ENCODE results near the gene BIRC6. TPM values are rescaled to one million over a fixed set of nuclear protein-coding genes. Genes with fewer than 3 reads are reported as not detected.

Gene BIRC6
- total and polyA plus RNA-seq, 5 donors from 2014 or later = 18.9 to 176 (median 27.2) TPM

DNA sequence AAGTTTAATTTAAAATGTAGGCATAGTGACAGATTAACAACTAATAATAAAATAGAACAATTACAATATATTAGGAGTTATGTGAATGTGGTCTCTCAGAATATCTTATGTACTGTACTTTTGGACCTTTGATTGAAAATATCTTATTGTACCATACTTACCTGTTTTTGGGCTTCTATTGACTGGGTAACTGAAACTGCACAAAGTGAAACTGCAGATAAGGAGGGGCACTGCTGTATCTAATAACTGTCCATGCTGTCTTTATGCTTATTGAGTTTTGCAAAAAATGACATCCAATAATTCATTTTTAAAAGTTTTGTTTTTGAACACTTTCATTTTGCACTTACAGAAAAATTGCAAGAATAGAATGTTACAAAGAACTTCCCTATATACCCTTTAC, 19.9 kb downstream of the BIRC6 start:
- H3K9me3 ChIP-seq (ENCODE audit: control insufficient read depth in 2 of 2, low read length in 2 of 2) = no peaks in the 10 kb centered on the region
- peak overlapping the region; percentile 43 for H3K4me3 ChIP-seq (ENCODE audit: low read depth, low read length)
- Mint-ChIP-seq H3K27ac (peak overlapping the region in 1 of 3 donors; percentile 1), H3K9me3 (no peaks in the 10 kb centered on the region), H3K4me1 (peaks cover 47 to 71% (median 52%) of the 10 kb centered on the region in 4 donors), H3K36me3 (peaks cover 25% of the 10 kb centered on the region), H3K27me3 (no peaks in the 10 kb centered on the region), H3K4me3 (peak overlapping the region in 1 of 4 donors; percentile 16)
- H3K36me3 ChIP-seq (ENCODE audit: control insufficient read depth, insufficient read depth, low read length) = peaks cover 21% of the 10 kb centered on the region
- no peak overlapping the region for H3K27ac ChIP-seq (ENCODE audit: insufficient read depth, low read length, poor library complexity, severe bottlenecking)
- H3K4me1 ChIP-seq (ENCODE audit: control insufficient read depth, insufficient read depth, low read length, poor library complexity, severe bottlenecking) = peaks cover 19% of the 10 kb centered on the region
- DNase-seq = peak in 1 of 3 donors; percentile 7
- H3K27me3 ChIP-seq (ENCODE audit: control insufficient read depth, insufficient read depth, low read length) = no peaks in the 10 kb centered on the region
- ATAC-seq (ENCODE audit: low read depth in 2 of 2) = no peak

DNA sequence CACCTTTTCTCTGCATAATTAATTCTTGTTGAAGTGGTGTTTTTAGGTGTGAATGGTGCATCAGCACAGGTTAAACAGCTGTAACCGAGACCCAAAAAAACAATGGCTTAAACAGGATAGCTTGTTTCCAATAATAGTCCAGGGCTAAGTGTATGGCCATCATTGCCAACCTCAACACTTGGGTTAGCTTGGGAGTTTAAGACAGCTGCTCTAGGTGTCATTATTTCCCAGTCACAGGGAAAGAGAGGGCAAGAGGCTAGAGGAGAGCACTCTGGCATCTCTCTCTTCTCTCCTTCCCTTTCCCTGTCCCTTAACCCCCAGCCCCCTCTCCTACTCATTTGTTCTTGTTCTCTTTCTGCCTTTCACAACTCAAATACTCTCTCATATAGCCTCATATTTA, 21.1 kb downstream of the BIRC6 start:
- Histone ChIP-seq H3K27ac (ENCODE audit: insufficient read depth, low read length, poor library complexity, severe bottlenecking) (no peak overlapping the region), H3K4me1 (ENCODE audit: control insufficient read depth, insufficient read depth, low read length, poor library complexity, severe bottlenecking) (peaks cover 19% of the 10 kb centered on the region), H3K9me3 (ENCODE audit: control insufficient read depth in 2 of 2, low read length in 2 of 2) (no peaks in the 10 kb centered on the region), H3K27me3 (ENCODE audit: control insufficient read depth, insufficient read depth, low read length) (no peaks in the 10 kb centered on the region), H3K36me3 (ENCODE audit: control insufficient read depth, insufficient read depth, low read length) (peaks cover 30% of the 10 kb centered on the region), H3K4me3 (ENCODE audit: low read depth, low read length) (no peak overlapping the region)
- no peak for DNase-seq
- Mint-ChIP-seq H3K36me3 (peaks cover 24% of the 10 kb centered on the region), H3K4me3 (no peak overlapping the region), H3K27me3 (no peaks in the 10 kb centered on the region), H3K9me3 (no peaks in the 10 kb centered on the region), H3K27ac (peak overlapping the region in 2 of 3 donors; percentile 41 to 49), H3K4me1 (peaks cover 44 to 67% (median 52%) of the 10 kb centered on the region in 4 donors)
- ATAC-seq (ENCODE audit: low read depth in 2 of 2) = no peak

DNA sequence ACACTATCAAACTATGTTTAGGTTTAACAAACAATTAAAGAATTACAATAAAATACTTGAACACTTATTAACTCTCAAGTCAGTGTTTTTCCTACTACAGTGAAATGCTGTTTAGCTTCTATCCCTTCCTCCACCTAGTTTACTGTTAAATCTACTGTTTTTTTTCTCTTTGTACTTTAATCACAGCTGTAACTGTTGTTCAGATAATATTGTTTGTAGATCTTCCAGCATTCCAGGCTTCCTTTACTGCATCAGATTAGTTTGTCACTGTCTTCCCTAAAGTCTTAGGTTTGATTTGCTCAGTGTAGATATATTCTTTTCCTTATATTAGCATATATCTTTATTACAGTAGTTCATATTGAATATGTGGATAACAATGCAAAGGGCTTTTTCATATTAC, 22.5 kb downstream of the BIRC6 start:
- H3K4me3 ChIP-seq (ENCODE audit: low read depth, low read length) = no peak overlapping the region
- H3K4me1 ChIP-seq (ENCODE audit: control insufficient read depth, insufficient read depth, low read length, poor library complexity, severe bottlenecking) = peaks cover 19% of the 10 kb centered on the region
- Mint-ChIP-seq H3K4me3 (no peak overlapping the region), H3K27me3 (no peaks in the 10 kb centered on the region), H3K4me1 (peaks cover 37 to 60% (median 47%) of the 10 kb centered on the region in 4 donors), H3K36me3 (peaks cover 15% of the 10 kb centered on the region), H3K27ac (peak overlapping the region; percentile 11 to 59 (median 40)), H3K9me3 (no peaks in the 10 kb centered on the region)
- no peaks in the 10 kb centered on the region for H3K27me3 ChIP-seq (ENCODE audit: control insufficient read depth, insufficient read depth, low read length)
- DNase-seq (no peak), ATAC-seq (ENCODE audit: low read depth in 2 of 2) (no peak)
- H3K9me3 ChIP-seq (ENCODE audit: control insufficient read depth in 2 of 2, low read length in 2 of 2) = no peaks in the 10 kb centered on the region
- H3K36me3 ChIP-seq (ENCODE audit: control insufficient read depth, insufficient read depth, low read length) = peaks cover 34% of the 10 kb centered on the region
- H3K27ac ChIP-seq (ENCODE audit: insufficient read depth, low read length, poor library complexity, severe bottlenecking) = no peak overlapping the region

- ATAC-seq (ENCODE audit: low read depth in 2 of 2) (no peak), DNase-seq (no peak)
- no peaks in the 10 kb centered on the region for H3K4me1 ChIP-seq (ENCODE audit: control insufficient read depth, insufficient read depth, low read length, poor library complexity, severe bottlenecking)
- Mint-ChIP-seq H3K4me3 (no peak overlapping the region), H3K27ac (no peak overlapping the region), H3K4me1 (peaks cover 14 to 38% (median 31%) of the 10 kb centered on the region in 4 donors), H3K27me3 (no peaks in the 10 kb centered on the region), H3K9me3 (no peaks in the 10 kb centered on the region), H3K36me3 (peaks cover 35% of the 10 kb centered on the region)
- peaks cover 74% of the 10 kb centered on the region for H3K36me3 ChIP-seq (ENCODE audit: control insufficient read depth, insufficient read depth, low read length)
- H3K4me3 ChIP-seq (ENCODE audit: low read depth, low read length) = no peak overlapping the region
- H3K9me3 ChIP-seq (ENCODE audit: control insufficient read depth in 2 of 2, low read length in 2 of 2) = no peaks in the 10 kb centered on the region
- H3K27ac ChIP-seq (ENCODE audit: insufficient read depth, low read length, poor library complexity, severe bottlenecking) = no peak overlapping the region
- no peaks in the 10 kb centered on the region for H3K27me3 ChIP-seq (ENCODE audit: control insufficient read depth, insufficient read depth, low read length)
These were observed 27.0 kb downstream of the BIRC6 start for GRCh38 chr2:32383858-32384257.

GRCh38 chr2:32384529-32384928, 27.7 kb downstream of the BIRC6 start:
- peak overlapping the region in 2 of 3 donors; percentile 1 to 16 for H3K27ac Mint-ChIP-seq
- peaks cover 79% of the 10 kb centered on the region for H3K36me3 ChIP-seq (ENCODE audit: control insufficient read depth, insufficient read depth, low read length)
- H3K27me3 ChIP-seq (ENCODE audit: control insufficient read depth, insufficient read depth, low read length) = no peaks in the 10 kb centered on the region
- DNase-seq (no peak), ATAC-seq (ENCODE audit: low read depth in 2 of 2) (no peak)
- H3K4me3 ChIP-seq (ENCODE audit: low read depth, low read length) = no peak overlapping the region
- no peaks in the 10 kb centered on the region for H3K4me1 ChIP-seq (ENCODE audit: control insufficient read depth, insufficient read depth, low read length, poor library complexity, severe bottlenecking)
- H3K9me3 ChIP-seq (ENCODE audit: control insufficient read depth in 2 of 2, low read length in 2 of 2) = no peaks in the 10 kb centered on the region
- H3K27ac ChIP-seq (ENCODE audit: insufficient read depth, low read length, poor library complexity, severe bottlenecking) = no peak overlapping the region
- H3K4me3 Mint-ChIP-seq = no peak overlapping the region
- H3K9me3 Mint-ChIP-seq = no peaks in the 10 kb centered on the region
- H3K36me3 Mint-ChIP-seq = peaks cover 35% of the 10 kb centered on the region
- H3K4me1 Mint-ChIP-seq = peaks cover 10 to 31% (median 26%) of the 10 kb centered on the region in 4 donors
- no peaks in the 10 kb centered on the region for H3K27me3 Mint-ChIP-seq

DNA sequence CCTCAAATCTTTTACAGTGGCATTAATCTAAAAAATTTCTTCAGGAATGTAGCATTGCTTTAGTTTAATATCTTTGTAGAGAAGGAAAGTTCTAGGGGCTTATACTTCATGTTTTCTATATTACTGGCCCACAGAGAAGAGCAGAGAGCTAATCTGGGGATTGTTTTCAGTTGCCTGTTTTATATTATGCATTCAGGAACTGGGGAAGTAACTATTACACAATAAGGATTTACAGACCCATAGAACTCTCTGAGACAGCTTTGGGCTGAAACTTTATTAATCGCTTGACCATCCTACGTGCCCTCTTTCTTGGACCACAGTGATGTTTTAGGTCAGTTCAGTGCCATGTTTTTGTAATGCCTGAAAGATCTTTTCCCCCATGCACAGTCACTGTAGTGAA, 29.9 kb downstream of the BIRC6 start:
- H3K27me3 Mint-ChIP-seq = no peaks in the 10 kb centered on the region
- DNase-seq (no peak), ATAC-seq (ENCODE audit: low read depth in 2 of 2) (no peak)
- H3K9me3 ChIP-seq (ENCODE audit: control insufficient read depth in 2 of 2, low read length in 2 of 2) = no peaks in the 10 kb centered on the region
- H3K27ac ChIP-seq (ENCODE audit: insufficient read depth, low read length, poor library complexity, severe bottlenecking) = no peak overlapping the region
- no peaks in the 10 kb centered on the region for H3K4me1 ChIP-seq (ENCODE audit: control insufficient read depth, insufficient read depth, low read length, poor library complexity, severe bottlenecking)
- peaks cover 75% of the 10 kb centered on the region for H3K36me3 ChIP-seq (ENCODE audit: control insufficient read depth, insufficient read depth, low read length)
- no peak overlapping the region for H3K27ac Mint-ChIP-seq
- no peaks in the 10 kb centered on the region for H3K27me3 ChIP-seq (ENCODE audit: control insufficient read depth, insufficient read depth, low read length)
- no peaks in the 10 kb centered on the region for H3K9me3 Mint-ChIP-seq
- H3K4me1 Mint-ChIP-seq = peaks cover 20 to 40% (median 33%) of the 10 kb centered on the region in 4 donors
- H3K36me3 Mint-ChIP-seq = peaks cover 36% of the 10 kb centered on the region
- H3K4me3 Mint-ChIP-seq = no peak overlapping the region
- H3K4me3 ChIP-seq (ENCODE audit: low read depth, low read length) = no peak overlapping the region

GRCh38 chr2:32399221-32399620, 42.4 kb downstream of the BIRC6 start:
- Histone ChIP-seq H3K4me1 (ENCODE audit: control insufficient read depth, insufficient read depth, low read length, poor library complexity, severe bottlenecking) (no peaks in the 10 kb centered on the region), H3K9me3 (ENCODE audit: control insufficient read depth in 2 of 2, low read length in 2 of 2) (no peaks in the 10 kb centered on the region), H3K36me3 (ENCODE audit: control insufficient read depth, insufficient read depth, low read length) (peaks cover 69% of the 10 kb centered on the region), H3K27me3 (ENCODE audit: control insufficient read depth, insufficient read depth, low read length) (no peaks in the 10 kb centered on the region), H3K27ac (ENCODE audit: insufficient read depth, low read length, poor library complexity, severe bottlenecking) (no peak overlapping the region), H3K4me3 (ENCODE audit: low read depth, low read length) (no peak overlapping the region)
- peaks cover under 1 to 19% (median 11%) of the 10 kb centered on the region in 4 donors for H3K4me1 Mint-ChIP-seq
- H3K4me3 Mint-ChIP-seq = no peak overlapping the region
- DNase-seq (no peak), ATAC-seq (ENCODE audit: low read depth in 2 of 2) (no peak)
- peaks cover 0 to 2% (median 0%) of the 10 kb centered on the region in 7 donors for H3K9me3 Mint-ChIP-seq
- H3K36me3 Mint-ChIP-seq = peaks cover 33% of the 10 kb centered on the region
- no peaks in the 10 kb centered on the region for H3K27me3 Mint-ChIP-seq
- no peak overlapping the region for H3K27ac Mint-ChIP-seq

- peaks cover 0 to 15% (median 11%) of the 10 kb centered on the region in 4 donors for H3K4me1 Mint-ChIP-seq
- peaks cover 60% of the 10 kb centered on the region for H3K36me3 ChIP-seq (ENCODE audit: control insufficient read depth, insufficient read depth, low read length)
- ATAC-seq (ENCODE audit: low read depth in 2 of 2) = no peak
- no peaks in the 10 kb centered on the region for H3K27me3 ChIP-seq (ENCODE audit: control insufficient read depth, insufficient read depth, low read length)
- no peaks in the 10 kb centered on the region for H3K4me1 ChIP-seq (ENCODE audit: control insufficient read depth, insufficient read depth, low read length, poor library complexity, severe bottlenecking)
- peaks cover 26% of the 10 kb centered on the region for H3K36me3 Mint-ChIP-seq
- no peaks in the 10 kb centered on the region for H3K9me3 ChIP-seq (ENCODE audit: control insufficient read depth in 2 of 2, low read length in 2 of 2)
- peaks cover 0 to 2% (median 0%) of the 10 kb centered on the region in 7 donors for H3K9me3 Mint-ChIP-seq
- H3K27ac ChIP-seq (ENCODE audit: insufficient read depth, low read length, poor library complexity, severe bottlenecking) = no peak overlapping the region
- no peak overlapping the region for H3K4me3 ChIP-seq (ENCODE audit: low read depth, low read length)
- H3K27ac Mint-ChIP-seq = peak overlapping the region in 1 of 3 donors; percentile 62
- H3K4me3 Mint-ChIP-seq = no peak overlapping the region
- no peaks in the 10 kb centered on the region for H3K27me3 Mint-ChIP-seq
- no peak for DNase-seq
These were observed 45.3 kb downstream of the BIRC6 start for GRCh38 chr2:32402091-32402490.

Data from CD4-positive, CD25-positive, alpha-beta regulatory T cell (primary cell).